Measurements from ENCODE around the gene TEX44. TPM values are rescaled to one million over a fixed set of nuclear protein-coding genes. Genes with fewer than 3 reads are reported as not detected.

The TEX44 gene
- not detected in 2 replicates for total RNA-seq
- long read RNA-seq, result 0 reads

DNA sequence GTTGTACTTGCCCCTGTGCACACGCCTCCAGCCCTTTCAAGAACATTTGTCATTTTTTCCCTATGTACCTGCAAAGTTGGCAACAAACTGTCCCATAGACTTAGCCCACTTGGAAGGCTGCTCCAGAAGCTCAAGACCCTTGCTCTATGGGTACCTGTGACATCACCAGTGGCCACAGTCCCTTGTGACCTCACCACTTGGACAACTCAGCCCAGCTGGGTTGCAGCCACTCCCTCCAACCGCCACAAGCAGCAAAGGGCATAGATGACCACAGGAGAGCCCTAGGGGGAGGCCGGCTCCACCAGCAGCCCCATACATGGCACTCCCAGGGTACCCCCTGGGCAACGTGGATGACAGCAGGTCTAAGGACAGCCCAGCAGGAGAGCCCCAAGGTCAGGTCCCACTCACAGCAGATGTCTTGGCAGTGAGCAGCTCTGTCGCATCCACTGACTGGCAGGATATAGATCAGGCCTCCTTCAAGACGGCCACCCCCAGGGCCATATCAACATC lies at the start of gene TEX44:
Gene TEX44, plus strand, starts transcription at position 229 of the 510 bp plus-strand sequence. Its CDS starts 88 bp downstream, at position 317.
- no peaks in the 10 kb centered on the region for H3K27me3 Mint-ChIP-seq (ENCODE audit: low read depth)
- no peaks in the 10 kb centered on the region for H3K9me3 Mint-ChIP-seq
- H3K27ac Mint-ChIP-seq (ENCODE audit: unreplicated experiment), result no peak within 1 kb of the TSS
- DNase-seq (ENCODE audit: low read depth, low spot score), result no peak
- H3K4me1 Mint-ChIP-seq, result peaks cover 7% of the 10 kb centered on the region
- TF ChIP-seq, protein P1, sequence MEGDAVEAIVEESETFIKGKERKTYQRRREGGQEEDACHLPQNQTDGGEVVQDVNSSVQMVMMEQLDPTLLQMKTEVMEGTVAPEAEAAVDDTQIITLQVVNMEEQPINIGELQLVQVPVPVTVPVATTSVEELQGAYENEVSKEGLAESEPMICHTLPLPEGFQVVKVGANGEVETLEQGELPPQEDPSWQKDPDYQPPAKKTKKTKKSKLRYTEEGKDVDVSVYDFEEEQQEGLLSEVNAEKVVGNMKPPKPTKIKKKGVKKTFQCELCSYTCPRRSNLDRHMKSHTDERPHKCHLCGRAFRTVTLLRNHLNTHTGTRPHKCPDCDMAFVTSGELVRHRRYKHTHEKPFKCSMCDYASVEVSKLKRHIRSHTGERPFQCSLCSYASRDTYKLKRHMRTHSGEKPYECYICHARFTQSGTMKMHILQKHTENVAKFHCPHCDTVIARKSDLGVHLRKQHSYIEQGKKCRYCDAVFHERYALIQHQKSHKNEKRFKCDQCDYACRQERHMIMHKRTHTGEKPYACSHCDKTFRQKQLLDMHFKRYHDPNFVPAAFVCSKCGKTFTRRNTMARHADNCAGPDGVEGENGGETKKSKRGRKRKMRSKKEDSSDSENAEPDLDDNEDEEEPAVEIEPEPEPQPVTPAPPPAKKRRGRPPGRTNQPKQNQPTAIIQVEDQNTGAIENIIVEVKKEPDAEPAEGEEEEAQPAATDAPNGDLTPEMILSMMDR (conservative IDR thresholded peaks at IDR 0.05), result no peak
- H3K36me3 Mint-ChIP-seq (ENCODE audit: low read depth), result no peaks in the 10 kb centered on the region
- no peak within 1 kb of the TSS for H3K4me3 Mint-ChIP-seq

DNA sequence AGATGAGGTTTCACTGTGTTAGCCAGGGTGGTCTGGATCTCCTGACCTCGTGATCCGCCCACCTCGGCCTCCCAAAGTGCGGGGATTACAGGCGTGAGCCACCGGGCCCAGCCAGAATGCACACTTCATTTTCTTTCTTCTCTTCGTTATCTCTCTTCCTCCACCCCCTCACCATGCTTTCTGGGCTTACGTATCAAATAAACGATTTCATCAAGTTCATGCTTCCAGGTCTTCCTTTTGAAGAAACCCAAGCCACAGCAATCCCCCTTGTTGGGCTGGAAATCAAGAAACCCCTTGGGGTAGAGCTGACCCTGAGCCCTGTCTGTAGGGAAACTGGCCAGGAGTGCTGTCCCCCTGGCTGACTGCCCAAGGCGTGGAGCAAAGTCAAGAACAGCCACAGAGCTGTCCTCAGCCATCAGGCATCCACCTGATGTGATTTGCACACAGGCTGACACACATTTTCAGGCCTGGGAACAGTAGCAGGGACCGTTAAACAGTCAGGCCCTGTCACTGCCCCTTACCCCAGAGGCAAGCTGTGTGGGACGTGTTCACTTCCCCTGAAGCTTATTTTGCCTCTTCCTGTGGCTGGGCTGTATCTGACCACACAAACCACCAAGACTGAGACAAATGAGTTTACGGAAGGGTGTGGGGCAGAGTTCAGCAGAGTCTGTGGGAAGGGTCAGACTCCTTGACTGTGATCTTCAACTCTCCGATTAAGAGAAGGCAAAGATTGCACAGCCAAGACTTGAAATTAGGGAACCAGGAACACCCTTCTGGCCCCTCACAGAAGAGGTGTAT lies 47.4 kb upstream of the TEX44 start:
- no peak for DNase-seq (ENCODE audit: low read depth, low spot score)
- TF ChIP-seq, protein P1 (conservative IDR thresholded peaks at IDR 0.05), result no peak
- Mint-ChIP-seq H3K27me3 (ENCODE audit: low read depth) (no peaks in the 10 kb centered on the region), H3K9me3 (peaks cover 9% of the 10 kb centered on the region), H3K4me3 (no peak overlapping the region), H3K4me1 (peaks cover 10% of the 10 kb centered on the region), H3K36me3 (ENCODE audit: low read depth) (peaks cover 2% of the 10 kb centered on the region), H3K27ac (ENCODE audit: unreplicated experiment) (no peak overlapping the region)

DNA sequence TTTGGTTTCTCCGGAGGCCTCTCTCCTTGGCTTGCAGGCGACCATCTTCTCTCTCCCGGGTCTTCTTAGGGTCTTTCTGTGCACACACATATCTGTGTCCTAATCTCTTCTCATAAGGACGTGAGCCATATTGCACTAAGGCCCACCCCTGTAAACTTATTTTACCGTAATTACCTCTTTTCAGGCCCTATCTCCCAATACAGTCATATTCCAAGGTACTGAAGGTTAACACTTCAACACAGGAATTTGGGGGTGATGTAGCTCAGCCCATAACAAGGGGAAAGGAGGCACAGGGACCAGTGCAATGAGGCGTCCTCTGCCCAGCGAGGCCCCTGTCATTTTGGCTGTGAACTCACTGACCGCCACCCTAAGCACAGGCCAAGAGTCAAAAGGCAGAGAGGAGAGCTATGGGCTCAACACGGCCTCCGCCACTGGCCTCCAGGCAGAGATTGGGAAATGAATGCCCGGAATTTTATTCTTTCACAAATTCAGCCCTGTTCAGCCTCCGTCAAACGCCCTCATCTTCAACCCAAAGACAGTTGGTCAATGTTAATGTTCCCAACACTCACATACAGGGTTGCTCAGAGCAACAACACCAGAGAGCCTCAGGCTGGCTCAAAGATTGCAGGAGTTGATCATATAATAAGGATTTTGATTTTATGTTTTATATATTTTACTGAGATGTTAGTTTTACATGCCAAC lies 46.5 kb upstream of the TEX44 start:
- peaks cover 2% of the 10 kb centered on the region for H3K36me3 Mint-ChIP-seq (ENCODE audit: low read depth)
- H3K27ac Mint-ChIP-seq (ENCODE audit: unreplicated experiment), result no peak overlapping the region
- peaks cover 10% of the 10 kb centered on the region for H3K4me1 Mint-ChIP-seq
- DNase-seq (ENCODE audit: low read depth, low spot score), result no peak
- H3K9me3 Mint-ChIP-seq, result peaks cover 9% of the 10 kb centered on the region
- TF ChIP-seq, protein P1 (conservative IDR thresholded peaks at IDR 0.05), result no peak
- H3K27me3 Mint-ChIP-seq (ENCODE audit: low read depth), result no peaks in the 10 kb centered on the region
- no peak overlapping the region for H3K4me3 Mint-ChIP-seq

DNA sequence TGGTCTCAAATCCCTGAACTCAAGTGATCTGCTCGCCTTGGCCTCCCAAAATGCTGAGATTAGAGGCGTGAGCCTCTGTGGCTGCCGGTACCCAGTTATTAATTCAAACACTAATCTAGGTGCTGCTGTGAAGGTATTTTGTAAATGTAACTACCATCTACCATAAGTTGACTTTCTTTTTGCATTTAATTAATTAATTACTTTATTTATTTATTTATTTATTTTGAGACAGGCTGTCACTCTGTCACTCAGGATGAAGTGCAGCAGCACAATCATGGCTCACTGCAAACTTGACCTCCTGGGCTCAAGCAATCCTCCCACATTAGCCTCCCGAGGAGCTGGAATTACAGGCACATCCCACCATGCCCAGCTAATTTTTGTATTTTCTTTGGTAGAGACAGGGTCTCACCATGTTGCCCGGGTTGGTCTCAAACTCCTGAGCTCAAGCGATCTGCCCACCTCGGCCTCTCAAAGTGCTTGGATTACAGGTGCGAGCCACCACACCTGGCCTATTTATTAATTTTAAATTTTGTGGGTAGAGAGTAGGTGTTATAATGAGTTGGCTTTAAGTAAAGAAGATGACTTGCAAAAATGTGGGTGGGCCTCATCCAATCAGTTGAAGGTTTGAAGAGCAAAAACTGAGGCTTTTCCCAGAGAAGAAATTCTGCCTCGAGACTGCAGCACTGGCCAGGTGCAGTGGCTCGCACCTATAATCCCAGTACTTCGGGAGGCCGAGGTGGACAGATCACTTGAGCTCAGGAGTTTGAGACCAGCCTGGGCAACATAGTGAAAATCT lies 45.2 kb upstream of the TEX44 start:
- Mint-ChIP-seq H3K4me3 (no peak overlapping the region), H3K9me3 (peaks cover 7% of the 10 kb centered on the region), H3K4me1 (peaks cover 7% of the 10 kb centered on the region), H3K27me3 (ENCODE audit: low read depth) (no peaks in the 10 kb centered on the region), H3K36me3 (ENCODE audit: low read depth) (peaks cover 2% of the 10 kb centered on the region), H3K27ac (ENCODE audit: unreplicated experiment) (no peak overlapping the region)
- TF ChIP-seq, protein P1 (conservative IDR thresholded peaks at IDR 0.05), result no peak
- no peak for DNase-seq (ENCODE audit: low read depth, low spot score)

DNA sequence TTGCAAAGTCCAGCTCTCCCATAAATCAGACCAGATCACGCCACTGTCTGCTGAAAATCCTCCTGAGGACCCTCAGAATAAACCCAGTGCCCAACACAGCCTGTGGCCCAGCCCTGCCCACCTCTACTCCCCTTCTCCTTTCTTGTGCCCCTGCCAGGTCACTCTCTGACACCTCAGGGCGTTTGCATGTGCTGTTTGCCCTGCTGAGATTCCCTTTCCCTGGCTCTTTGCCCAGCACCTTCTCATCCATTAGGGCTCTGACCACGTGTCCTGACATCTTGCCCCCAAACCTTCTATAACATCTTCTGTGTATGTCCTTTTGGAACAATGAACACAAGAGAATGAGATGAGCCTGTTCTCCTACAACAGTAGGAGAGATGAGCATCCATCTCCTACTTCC lies 43.9 kb upstream of the TEX44 start:
- Mint-ChIP-seq H3K27me3 (ENCODE audit: low read depth) (no peaks in the 10 kb centered on the region), H3K27ac (ENCODE audit: unreplicated experiment) (no peak overlapping the region), H3K36me3 (ENCODE audit: low read depth) (peaks cover 7% of the 10 kb centered on the region), H3K4me3 (no peak overlapping the region), H3K4me1 (peaks cover 7% of the 10 kb centered on the region), H3K9me3 (peaks cover 12% of the 10 kb centered on the region)
- TF ChIP-seq, protein P1 (conservative IDR thresholded peaks at IDR 0.05), result no peak
- DNase-seq (ENCODE audit: low read depth, low spot score), result no peak
